A673 (cell line): ENCODE measurements around the gene EPHA6. TPM values are rescaled to one million over a fixed set of nuclear protein-coding genes. Genes with fewer than 3 reads are reported as not detected.
A peak's percentile ranks its signal among the peaks of the same experiment; 100 is the strongest.

Source experiments
- BruUV-seq: library from RNA; stranded (reverse); fragments of 400-500 nt; replicated peaks from 2 replicates; lab custom pipeline; 2021; lab: Mats Ljungman, UMichigan
- CTCF ChIA-PET: fragments of 300-600 bp; sonication (Branson Sonifier 250); formaldehyde crosslinking; loops from one replicate; lab custom pipeline; 2022; ENCODE audit warnings: antibody characterized with exemption; lab: Charles Lee
- POLR2A ChIA-PET: fragments of 300-600 bp; sonication (Branson Sonifier 250); formaldehyde crosslinking; loops from one replicate; lab custom pipeline; 2022; ENCODE audit warnings: antibody characterized with exemption; ENCODE audit not compliant: low non-redundant PET; lab: Charles Lee
- DNase-seq: peaks from one replicate; pipeline ENCODE4 v3.0.0-alpha.2; 2015; ENCODE audit warnings: low spot score
- H3K27ac ChIP-seq: fragments of 200-600 bp; sonication (generic); 2 replicates; pipeline ENCODE4 v1.5.1; 2016; ENCODE audit warnings: mixed run types, low read depth, mild to moderate bottlenecking, mixed read lengths, antibody characterized with exemption, low read length; ENCODE audit not compliant: poor library complexity, severe bottlenecking
- H3K27me3 ChIP-seq: fragments of 200-600 bp; sonication (generic); replicated peaks from 2 replicates; pipeline ENCODE4 v1.6.1; 2017; ENCODE audit warnings: mixed run types, low read depth, mild to moderate bottlenecking, mixed read lengths, antibody characterized with exemption, low read length; ENCODE audit not compliant: insufficient read depth, poor library complexity
- H3K36me3 ChIP-seq: fragments of 200-600 bp; sonication (generic); 2 replicates; pipeline ENCODE4 v1.6.1; 2016; ENCODE audit warnings: mixed run types, mild to moderate bottlenecking, mixed read lengths, antibody characterized with exemption, low read length; ENCODE audit not compliant: insufficient read depth, poor library complexity, severe bottlenecking
- H3K4me1 ChIP-seq: fragments of 200-600 bp; sonication (generic); 2 replicates; pipeline ENCODE4 v1.6.1; 2017; ENCODE audit warnings: mixed run types, mild to moderate bottlenecking, mixed read lengths, antibody characterized with exemption, low read length; ENCODE audit not compliant: insufficient read depth, poor library complexity, severe bottlenecking
- H3K4me3 ChIP-seq: fragments of 200-600 bp; sonication (generic); 2 replicates; pipeline ENCODE4 v1.5.1; 2016; ENCODE audit warnings: low read depth, mixed run types, mild to moderate bottlenecking, mixed read lengths, low read length; ENCODE audit not compliant: poor library complexity, severe bottlenecking
- H3K9me3 ChIP-seq: fragments of 200-600 bp; sonication (generic); 2 replicates; pipeline ENCODE4 v1.6.1; 2016; ENCODE audit warnings: mixed run types, low read depth, mild to moderate bottlenecking, mixed read lengths, antibody characterized with exemption, low read length; ENCODE audit not compliant: poor library complexity, severe bottlenecking
- CTCF ChIP-seq: fragments of 300-800, 200-600 bp; sonication (generic); conservative IDR thresholded peaks from 2 replicates; pipeline ENCODE4 v1.5.1; 2017; ENCODE audit warnings: low read depth, mild to moderate bottlenecking, antibody characterized with exemption, low read length, moderate library complexity, mixed read lengths
- EZH2 ChIP-seq: fragments of 200-600 bp; sonication (generic); IDR thresholded peaks from 2 replicates; pipeline ENCODE4 v1.6.1; 2017; ENCODE audit warnings: borderline replicate concordance, low read depth, mild to moderate bottlenecking, mixed read lengths, antibody characterized with exemption, low read length; ENCODE audit not compliant: poor library complexity, severe bottlenecking
- intact Hi-C: fragments of 100-400 bp; cut with micrococcal nuclease; formaldehyde crosslinking; loops from one replicate; pipeline ENCODE4 v1.10.0; 2022; ENCODE audit not compliant: unreplicated experiment
- total RNA-seq: library from RNA; stranded (reverse); gene quantifications from 2 replicates; pipeline ENCODE4 v1.2.3, GENCODE V29; 2021

The EPHA6 gene
- total RNA-seq, 1 experiment from 2014 or later, result not detected

DNA sequence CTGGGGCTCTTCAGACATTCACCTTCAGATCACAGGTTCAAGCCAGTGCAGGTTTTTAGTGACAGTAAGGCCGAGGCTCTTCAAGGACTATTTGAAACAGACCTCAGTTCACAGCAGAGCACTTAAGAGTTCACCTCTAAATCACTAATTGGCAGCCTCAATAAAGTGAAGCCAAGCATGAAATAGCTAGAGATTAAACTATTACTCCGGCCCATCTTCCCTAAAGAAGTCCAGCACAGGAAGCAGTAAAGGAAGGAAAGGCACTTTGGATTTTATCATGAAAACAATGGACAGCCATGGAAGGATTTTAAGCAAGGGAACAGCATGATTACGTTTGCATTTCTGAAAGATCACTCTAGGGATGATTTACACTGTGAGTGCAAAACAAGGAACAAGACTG is 922.5 kb downstream of the EPHA6 start:
- Histone ChIP-seq H3K4me1 (no peaks in the 10 kb centered on the region), H3K27ac (no peak overlapping the region), H3K27me3 (peaks cover 39% of the 10 kb centered on the region), H3K9me3 (no peaks in the 10 kb centered on the region), H3K4me3 (no peak overlapping the region), H3K36me3 (no peaks in the 10 kb centered on the region)
- POLR2A ChIA-PET, result no interaction called here
- BruUV-seq, result no TSS peak
- TF ChIP-seq CTCF (no peak), EZH2 (no peak)
- intact Hi-C loops, result no loop called here
- DNase-seq, result peak; percentile 55
- CTCF ChIA-PET, result no interaction called here

- no peak overlapping the region for H3K4me3 ChIP-seq
- TF ChIP-seq EZH2 (no peak), CTCF (no peak)
- H3K36me3 ChIP-seq, result no peaks in the 10 kb centered on the region
- BruUV-seq, result no TSS peak
- ChIA-PET POLR2A (no interaction called here), CTCF (no interaction called here)
- H3K9me3 ChIP-seq, result no peaks in the 10 kb centered on the region
- no peaks in the 10 kb centered on the region for H3K4me1 ChIP-seq
- H3K27ac ChIP-seq, result no peak overlapping the region
- intact Hi-C loops, result no loop called here
- no peak for DNase-seq
- H3K27me3 ChIP-seq, result peaks cover 34% of the 10 kb centered on the region
These were observed 924.4 kb downstream of the EPHA6 start for GRCh38 chr3:97738761-97739160.

GRCh38 chr3:97742036-97742435 is 927.6 kb downstream of the EPHA6 start:
- H3K4me1 ChIP-seq, result no peaks in the 10 kb centered on the region
- no peaks in the 10 kb centered on the region for H3K36me3 ChIP-seq
- no TSS peak for BruUV-seq
- TF ChIP-seq EZH2 (no peak), CTCF (no peak)
- POLR2A ChIA-PET, result no interaction called here
- no peak overlapping the region for H3K4me3 ChIP-seq
- intact Hi-C loops, result no loop called here
- H3K9me3 ChIP-seq, result no peaks in the 10 kb centered on the region
- no peak for DNase-seq
- H3K27me3 ChIP-seq, result peaks cover 24% of the 10 kb centered on the region
- no peak overlapping the region for H3K27ac ChIP-seq
- CTCF ChIA-PET, result no interaction called here
